DOHH2 (cell line): Measurements from ENCODE around the gene TET2.

ENCODE experiments used
- H3F3A ChIP-seq: fragments of 200-600 bp; sonication (generic), shearing (Covaris generic); 2 replicates; pipeline ENCODE4 v1.6.0; 2016; ENCODE audit warnings: antibody characterized with exemption, mild to moderate bottlenecking; ENCODE audit not compliant: control insufficient read depth, insufficient read depth
- H3K27ac ChIP-seq: fragments of 200-600 bp; sonication (generic); 2 replicates; pipeline ENCODE4 v1.5.1; 2014; ENCODE audit warnings: low read depth, mild to moderate bottlenecking, low read length, moderate library complexity
- H3K27me3 ChIP-seq: fragments of 200-600 bp; sonication (generic); 2 replicates; pipeline ENCODE4 v1.6.1; 2014; ENCODE audit warnings: mild to moderate bottlenecking, low read length, mixed read lengths; ENCODE audit not compliant: control insufficient read depth
- H3K36me3 ChIP-seq: fragments of 200-600 bp; sonication (generic); 2 replicates; pipeline ENCODE4 v1.6.1; 2014; ENCODE audit warnings: mild to moderate bottlenecking, low read length, moderate library complexity, mixed read lengths; ENCODE audit not compliant: control insufficient read depth
- H3K4me1 ChIP-seq: fragments of 200-600 bp; sonication (generic); 2 replicates; pipeline ENCODE4 v1.6.1; 2014; ENCODE audit warnings: mild to moderate bottlenecking, low read length, mixed read lengths; ENCODE audit not compliant: control insufficient read depth
- H3K4me2 ChIP-seq: fragments of 200-600 bp; sonication (generic); 2 replicates; pipeline ENCODE4 v1.6.0; 2014; ENCODE audit warnings: mild to moderate bottlenecking, low read length, moderate library complexity
- H3K4me3 ChIP-seq: fragments of 200-600 bp; sonication (generic); 2 replicates; pipeline ENCODE4 v1.5.1; 2014; ENCODE audit warnings: mild to moderate bottlenecking, low read length, mixed read lengths
- H3K79me2 ChIP-seq: fragments of 200-600 bp; sonication (generic); 2 replicates; pipeline ENCODE4 v1.6.1; 2014; ENCODE audit warnings: mild to moderate bottlenecking, low read length, mixed read lengths; ENCODE audit not compliant: control insufficient read depth
- H3K9me2 ChIP-seq: fragments of 200-600 bp; sonication (generic); replicated peaks from 2 replicates; pipeline ENCODE4 v1.6.1; 2014; ENCODE audit warnings: mild to moderate bottlenecking, low read length, mixed read lengths; ENCODE audit not compliant: control insufficient read depth
- H3K9me3 ChIP-seq: fragments of 200-600 bp; sonication (generic); 2 replicates; pipeline ENCODE4 v1.6.1; 2014; ENCODE audit warnings: antibody characterized with exemption, low read length, mixed read lengths; ENCODE audit not compliant: control insufficient read depth, insufficient read depth
- H4K20me1 ChIP-seq: fragments of 200-600 bp; sonication (generic); 2 replicates; pipeline ENCODE4 v1.6.0; 2014; ENCODE audit warnings: low read depth, mild to moderate bottlenecking, antibody characterized with exemption, low read length, moderate library complexity; ENCODE audit not compliant: control insufficient read depth, insufficient read depth
- CTCF ChIP-seq: fragments of 200-600 bp; sonication (generic); IDR thresholded peaks from one replicate; pipeline ENCODE4 v1.5.1; 2014; ENCODE audit warnings: antibody characterized with exemption, mild to moderate bottlenecking, low read depth, low read length; ENCODE audit not compliant: poor library complexity, severe bottlenecking
- EZH2phosphoT487 ChIP-seq: fragments of 200-600 bp; sonication (generic); IDR thresholded peaks from 2 replicates; pipeline ENCODE4 v1.6.1; 2017; ENCODE audit warnings: borderline replicate concordance, mild to moderate bottlenecking, antibody characterized with exemption, low read length, moderate library complexity, mixed read lengths

Gene TET2

DNA sequence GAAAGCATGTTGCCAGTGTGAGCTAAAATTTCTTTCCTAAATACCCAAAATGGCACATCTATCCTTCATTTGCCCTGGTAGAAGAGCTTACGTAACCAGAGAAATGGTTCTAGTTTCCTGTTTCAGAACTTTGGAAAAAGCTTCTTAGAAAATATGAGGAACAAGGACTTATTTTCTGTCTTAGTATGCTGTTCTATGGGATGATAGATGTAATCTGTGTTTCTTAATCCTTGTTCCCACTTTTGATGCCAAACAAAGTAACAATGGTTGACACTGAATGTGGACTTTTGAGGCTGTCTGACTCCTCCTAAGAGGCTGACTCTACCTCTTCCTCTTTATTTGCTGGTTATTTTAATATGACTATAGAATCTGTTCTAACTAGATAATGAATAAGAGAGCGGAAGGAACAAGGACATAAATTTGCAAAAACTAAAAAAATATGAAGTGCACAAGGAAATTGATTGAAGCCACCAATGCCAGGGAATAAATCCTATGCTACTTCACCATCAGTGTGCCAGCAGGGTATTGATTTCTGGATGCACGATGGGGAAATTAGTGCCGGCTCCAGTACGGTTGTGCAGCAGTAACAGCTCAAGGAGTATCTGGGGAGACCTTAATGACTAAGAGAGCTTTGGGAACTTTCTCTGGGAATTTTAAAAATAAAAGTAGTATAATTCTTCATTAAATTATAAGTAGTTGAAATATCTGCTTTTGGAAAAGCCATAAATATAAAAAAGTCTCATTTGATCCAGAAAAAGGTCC is 39.4 kb upstream of the TET2 start:
- Histone ChIP-seq H3K79me2 (no peaks in the 10 kb centered on the region), H3K27me3 (no peaks in the 10 kb centered on the region), H3F3A (no peaks in the 10 kb centered on the region), H3K4me1 (no peaks in the 10 kb centered on the region), H3K9me2 (no peaks in the 10 kb centered on the region), H3K4me3 (no peak overlapping the region), H3K4me2 (no peak overlapping the region), H3K36me3 (no peaks in the 10 kb centered on the region), H3K9me3 (no peaks in the 10 kb centered on the region), H4K20me1 (no peaks in the 10 kb centered on the region), H3K27ac (no peak overlapping the region)
- TF ChIP-seq CTCF (no peak), EZH2phosphoT487 (no peak)

DNA sequence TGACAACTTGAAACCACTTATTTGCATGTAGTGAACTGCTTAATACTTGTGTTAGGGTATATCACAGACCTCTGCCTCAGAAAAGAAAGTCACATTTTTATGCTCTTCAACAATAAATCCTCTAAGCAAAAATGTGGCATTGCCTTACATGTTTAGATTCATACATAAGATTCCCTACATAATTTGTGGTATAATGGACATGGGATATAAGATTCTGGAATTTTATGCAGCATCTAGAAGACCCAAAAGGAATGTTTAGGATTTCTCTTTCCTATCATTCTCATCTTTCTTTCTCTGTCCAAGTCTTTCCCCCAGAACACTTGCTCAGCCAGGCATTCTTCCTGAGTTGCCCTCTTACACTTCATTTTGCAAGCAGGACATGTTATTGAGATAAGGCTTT is 37.7 kb upstream of the TET2 start:
- no peaks in the 10 kb centered on the region for H3K36me3 ChIP-seq
- no peak overlapping the region for H3K4me2 ChIP-seq
- no peaks in the 10 kb centered on the region for H3K9me3 ChIP-seq
- H3K4me1 ChIP-seq = no peaks in the 10 kb centered on the region
- no peak overlapping the region for H3K4me3 ChIP-seq
- no peaks in the 10 kb centered on the region for H3K27me3 ChIP-seq
- no peaks in the 10 kb centered on the region for H3K9me2 ChIP-seq
- H3K27ac ChIP-seq = no peak overlapping the region
- no peaks in the 10 kb centered on the region for H4K20me1 ChIP-seq
- no peaks in the 10 kb centered on the region for H3F3A ChIP-seq
- no peak for TF ChIP-seq EZH2phosphoT487
- TF ChIP-seq CTCF = no peak
- H3K79me2 ChIP-seq = no peaks in the 10 kb centered on the region

DNA sequence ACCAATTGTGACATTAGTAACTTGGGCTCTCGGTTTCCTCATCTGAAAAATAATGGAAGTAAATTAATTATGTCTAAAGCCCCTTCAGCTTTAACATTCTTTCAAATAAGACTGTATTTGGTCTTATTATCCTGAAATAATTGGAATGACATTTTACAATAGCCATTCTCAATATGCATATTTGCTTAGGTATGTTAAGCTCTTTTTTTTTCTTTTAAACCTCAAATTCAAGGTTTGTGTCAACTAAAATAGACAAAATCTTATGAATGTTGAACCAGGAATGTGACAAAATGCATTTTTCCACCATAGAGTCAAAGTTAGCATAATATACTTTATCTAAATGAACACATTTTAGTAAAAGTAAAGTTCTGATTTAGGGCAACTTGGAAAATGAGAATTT is 34.4 kb upstream of the TET2 start:
- Histone ChIP-seq H3K9me2 (no peaks in the 10 kb centered on the region), H3F3A (no peaks in the 10 kb centered on the region), H3K9me3 (no peaks in the 10 kb centered on the region), H4K20me1 (no peaks in the 10 kb centered on the region), H3K79me2 (no peaks in the 10 kb centered on the region), H3K36me3 (no peaks in the 10 kb centered on the region), H3K4me2 (no peak overlapping the region), H3K4me3 (no peak overlapping the region), H3K27ac (no peak overlapping the region), H3K27me3 (no peaks in the 10 kb centered on the region), H3K4me1 (no peaks in the 10 kb centered on the region)
- TF ChIP-seq EZH2phosphoT487 = no peak
- TF ChIP-seq CTCF = no peak
